ENCODE results near the gene DHPS.
"Not testable (repeated sequence)": the region's sequence is repeated elsewhere in the genome, so short reads cannot be mapped to it uniquely, and the experiment has no call there.

DHPS gene

DNA sequence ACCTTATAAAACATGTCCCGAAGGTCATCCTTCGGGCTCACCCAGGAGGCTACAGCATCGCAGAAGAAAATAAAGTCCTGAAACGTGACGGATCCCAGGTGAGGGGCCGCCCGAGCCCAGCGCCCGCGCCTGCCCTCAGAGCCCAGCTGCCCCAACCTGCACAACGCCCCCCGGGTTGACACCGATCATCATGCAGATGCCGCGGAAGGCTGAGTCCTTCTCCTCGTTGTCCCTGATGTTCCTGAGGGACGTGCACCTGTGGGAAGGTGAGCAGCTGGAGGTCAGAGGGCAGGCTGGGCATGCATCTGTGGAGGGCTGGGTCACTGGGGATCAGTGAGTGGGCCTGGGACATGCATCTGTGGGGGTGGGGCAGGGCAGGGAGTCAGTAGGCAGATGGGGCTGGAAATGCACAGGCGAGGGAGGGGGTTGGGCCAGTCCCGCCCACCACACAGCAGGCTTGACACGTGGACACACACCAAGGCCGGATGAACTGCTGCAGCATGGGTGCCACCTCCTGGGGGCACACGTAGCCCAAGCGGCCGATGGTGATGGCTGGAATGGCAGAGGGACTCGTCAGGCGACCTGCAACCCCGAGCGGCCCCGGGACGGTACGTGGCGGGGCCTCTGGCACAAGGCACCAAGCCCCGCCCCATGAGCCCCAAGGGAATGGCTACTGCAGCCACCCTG lies 20.1 kb upstream of the DHPS start:
- H3K4me3 ChIP-seq (ENCODE audit: low read length), result no peak overlapping the region
- H3K36me3 ChIP-seq (ENCODE audit: control insufficient read depth, insufficient read depth, low read length), result peaks cover 6% of the 10 kb centered on the region
- no peak overlapping the region for H3K9ac ChIP-seq (ENCODE audit: low read length)

DNA sequence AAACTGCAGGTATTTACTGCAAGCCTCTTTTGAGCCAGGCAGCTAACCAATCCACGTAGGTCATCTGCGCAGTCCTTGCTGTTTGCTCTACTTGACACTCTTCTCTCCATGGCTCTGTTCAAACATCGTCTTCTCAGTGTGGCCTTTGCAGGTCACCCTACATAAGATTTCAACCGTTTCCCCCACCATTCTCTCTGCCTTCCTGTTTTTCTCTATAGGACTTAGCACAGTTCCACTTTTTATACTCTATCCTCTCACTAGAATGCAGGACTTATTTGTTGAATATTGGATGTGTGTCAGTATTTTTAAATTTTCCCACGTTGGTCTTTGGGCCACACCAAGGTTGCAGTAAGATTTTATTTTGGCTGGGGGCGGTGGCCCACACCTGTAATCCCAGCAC lies 16.5 kb upstream of the DHPS start:
- H3K9ac ChIP-seq (ENCODE audit: low read length), result no peak overlapping the region
- no peak overlapping the region for H3K4me3 ChIP-seq (ENCODE audit: low read length)
- peaks cover 15% of the 10 kb centered on the region for H3K4me1 ChIP-seq (ENCODE audit: control insufficient read depth, insufficient read depth, low read length)
- H3K9me3 ChIP-seq (ENCODE audit: control insufficient read depth, low read length), result no peaks in the 10 kb centered on the region
- H3K36me3 ChIP-seq (ENCODE audit: control insufficient read depth, insufficient read depth, low read length), result no peaks in the 10 kb centered on the region
- no peaks in the 10 kb centered on the region for H3K27me3 ChIP-seq (ENCODE audit: control insufficient read depth, insufficient read depth, low read length)

More for the DNA sequence above, 20.1 kb upstream of the DHPS start:
- Histone ChIP-seq H3K27me3 (ENCODE audit: control insufficient read depth, insufficient read depth, low read length) (no peaks in the 10 kb centered on the region), H3K9me3 (ENCODE audit: control insufficient read depth, low read length) (no peaks in the 10 kb centered on the region), H3K4me1 (ENCODE audit: control insufficient read depth, insufficient read depth, low read length) (peaks cover 6% of the 10 kb centered on the region)

DNA sequence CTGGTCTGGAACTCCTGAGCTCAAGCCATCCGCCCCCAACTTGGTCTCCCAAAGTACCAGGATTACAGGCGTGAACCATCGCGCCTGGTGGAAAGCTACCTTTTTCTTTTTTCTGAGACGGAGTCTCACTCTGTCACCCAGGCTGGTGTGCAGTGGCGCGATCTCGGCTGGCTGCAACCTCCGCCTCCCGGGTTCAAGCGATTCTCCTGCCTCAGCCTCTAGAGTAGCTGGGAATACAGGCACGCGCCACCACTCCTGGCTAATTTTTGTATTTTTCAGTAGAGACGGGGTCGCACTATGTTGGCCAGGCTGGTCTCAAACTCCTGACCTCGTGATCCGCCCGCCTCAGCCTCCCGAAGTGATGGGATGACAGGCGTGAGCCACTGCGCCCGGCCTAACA lies 15.7 kb upstream of the DHPS start:
- not testable (repeated sequence) for H3K9ac ChIP-seq (ENCODE audit: low read length); H3K36me3 ChIP-seq (ENCODE audit: control insufficient read depth, insufficient read depth, low read length); H3K4me3 ChIP-seq (ENCODE audit: low read length); H3K27me3 ChIP-seq (ENCODE audit: control insufficient read depth, insufficient read depth, low read length); H3K9me3 ChIP-seq (ENCODE audit: control insufficient read depth, low read length)
- peaks cover 15% of the 10 kb centered on the region for H3K4me1 ChIP-seq (ENCODE audit: control insufficient read depth, insufficient read depth, low read length)

DNA sequence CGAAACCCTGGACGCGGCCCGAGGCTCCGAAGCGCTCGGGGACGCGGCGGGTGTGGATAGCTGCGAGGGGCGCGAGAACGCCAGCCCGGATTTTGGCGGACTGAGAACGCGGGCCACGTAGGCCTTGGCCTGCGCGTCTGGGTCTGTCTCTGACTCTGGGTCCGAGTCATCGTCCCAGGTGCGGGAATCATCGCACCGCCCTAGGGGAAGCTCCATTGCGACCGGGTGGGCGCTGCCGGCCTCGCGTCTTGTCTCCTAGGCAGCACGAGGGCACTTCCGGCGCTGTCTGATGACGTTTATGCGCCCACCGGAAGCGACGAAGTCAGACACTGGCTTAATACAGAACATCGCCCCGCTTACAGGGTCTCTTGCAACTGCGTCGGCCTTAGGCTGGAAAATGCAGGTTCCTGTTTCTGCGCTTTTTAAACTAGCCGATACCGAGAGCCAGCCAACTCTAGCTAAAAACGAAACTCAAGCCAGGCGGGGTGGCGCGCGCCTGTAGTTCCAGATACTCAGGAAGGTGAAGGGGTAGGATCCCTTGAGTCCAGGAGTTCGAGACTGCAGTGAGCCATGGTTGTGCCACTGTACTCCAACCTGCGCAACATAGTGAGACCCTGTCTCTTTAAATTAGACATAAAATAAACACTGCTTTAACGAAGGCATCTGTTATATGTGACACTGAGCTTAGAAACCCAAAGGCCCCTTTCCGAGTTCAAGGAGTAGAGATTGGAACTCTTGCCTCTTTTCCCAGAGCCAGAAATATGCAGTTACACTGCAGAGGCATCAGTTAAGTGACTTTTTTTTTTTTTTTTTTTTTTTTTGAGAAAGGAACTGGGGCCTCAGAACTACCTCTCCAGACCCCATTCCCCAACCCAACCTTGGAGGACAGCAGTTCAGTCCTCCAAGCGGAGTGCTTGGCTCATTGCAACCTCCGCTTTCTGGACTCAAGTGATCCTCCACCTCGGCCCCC lies 15.0 kb upstream of the DHPS start, which contains the start of gene FBXW9:
Gene FBXW9 (minus strand): TSS at position 266 of the 970 bp plus-strand sequence. CDS start 50 bp downstream, at position 216.
- peak within 1 kb of the TSS; percentile 63 for H3K4me3 ChIP-seq (ENCODE audit: low read length)
- peak within 1 kb of the TSS; percentile 71 for H3K9ac ChIP-seq (ENCODE audit: low read length)
- H3K36me3 ChIP-seq (ENCODE audit: control insufficient read depth, insufficient read depth, low read length), result no peaks in the 10 kb centered on the region
- H3K27me3 ChIP-seq (ENCODE audit: control insufficient read depth, insufficient read depth, low read length), result no peaks in the 10 kb centered on the region
- H3K9me3 ChIP-seq (ENCODE audit: control insufficient read depth, low read length), result no peaks in the 10 kb centered on the region
- peaks cover 15% of the 10 kb centered on the region for H3K4me1 ChIP-seq (ENCODE audit: control insufficient read depth, insufficient read depth, low read length)

DNA sequence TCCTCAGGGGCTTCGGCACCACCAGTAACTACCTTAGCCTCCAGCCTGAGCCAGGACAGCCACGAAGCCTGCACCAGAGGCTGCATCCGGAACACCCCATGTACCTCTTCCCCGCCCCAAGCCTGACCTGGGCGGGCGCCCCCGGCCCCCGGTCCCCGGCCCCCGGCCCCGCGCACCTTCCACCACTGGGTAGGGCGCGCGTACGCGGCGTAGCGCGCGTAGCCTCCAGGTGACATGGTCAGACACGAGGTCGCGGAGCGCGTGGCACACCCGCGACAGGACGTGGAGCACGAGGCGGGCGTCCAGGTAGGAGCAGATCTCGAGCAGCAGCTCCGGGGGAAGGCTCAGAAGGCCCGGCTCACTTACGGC lies 14.3 kb upstream of the DHPS start:
- Histone ChIP-seq H3K9me3 (ENCODE audit: control insufficient read depth, low read length) (no peaks in the 10 kb centered on the region), H3K36me3 (ENCODE audit: control insufficient read depth, insufficient read depth, low read length) (no peaks in the 10 kb centered on the region), H3K4me3 (ENCODE audit: low read length) (peak overlapping the region; percentile 63), H3K27me3 (ENCODE audit: control insufficient read depth, insufficient read depth, low read length) (no peaks in the 10 kb centered on the region), H3K4me1 (ENCODE audit: control insufficient read depth, insufficient read depth, low read length) (peaks cover 15% of the 10 kb centered on the region), H3K9ac (ENCODE audit: low read length) (peak overlapping the region; percentile 71)

DNA sequence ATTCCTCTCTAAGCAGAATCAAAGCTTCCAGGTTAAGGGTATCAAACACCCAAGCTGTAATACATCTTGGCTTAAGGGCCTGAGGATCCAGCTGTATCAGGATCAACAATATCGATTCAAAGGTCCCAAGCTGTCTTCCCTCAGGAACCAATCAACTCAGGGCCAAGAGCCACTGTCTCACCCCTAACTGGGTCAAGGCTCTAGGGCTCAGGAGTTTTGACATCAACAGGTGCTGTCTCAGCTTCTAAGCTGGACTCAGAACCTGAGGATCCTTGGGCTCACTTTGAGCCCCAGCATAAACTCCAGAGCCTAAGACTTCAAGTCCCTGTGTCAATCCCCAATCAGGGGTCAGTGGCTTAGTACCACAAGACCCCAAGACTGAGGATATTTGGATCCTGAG lies 13.8 kb upstream of the DHPS start:
- H3K36me3 ChIP-seq (ENCODE audit: control insufficient read depth, insufficient read depth, low read length), result no peaks in the 10 kb centered on the region
- H3K9ac ChIP-seq (ENCODE audit: low read length), result peak overlapping the region; percentile 71
- no peaks in the 10 kb centered on the region for H3K27me3 ChIP-seq (ENCODE audit: control insufficient read depth, insufficient read depth, low read length)
- H3K4me3 ChIP-seq (ENCODE audit: low read length), result no peak overlapping the region
- H3K9me3 ChIP-seq (ENCODE audit: control insufficient read depth, low read length), result no peaks in the 10 kb centered on the region
- H3K4me1 ChIP-seq (ENCODE audit: control insufficient read depth, insufficient read depth, low read length), result peaks cover 15% of the 10 kb centered on the region

DNA sequence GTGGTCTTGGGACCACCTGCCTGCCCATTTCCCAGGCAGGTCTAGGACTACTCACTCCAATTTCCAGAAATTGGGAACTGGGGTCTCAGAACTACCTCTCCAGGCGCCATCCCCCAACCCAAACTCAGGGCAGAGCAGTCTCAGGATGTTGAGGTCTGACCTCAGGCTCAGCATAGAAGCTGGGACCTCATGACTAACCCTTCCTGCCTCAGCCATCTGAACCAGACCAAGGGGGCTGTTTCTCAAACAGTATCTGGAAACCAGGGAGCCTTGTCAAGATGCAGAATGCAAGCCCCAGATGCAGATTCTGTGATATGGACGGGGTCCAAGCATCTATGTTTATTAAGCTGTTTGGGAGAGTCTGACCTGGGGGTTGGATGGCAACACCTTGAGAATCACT lies 13.4 kb upstream of the DHPS start:
- no peaks in the 10 kb centered on the region for H3K36me3 ChIP-seq (ENCODE audit: control insufficient read depth, insufficient read depth, low read length)

DNA sequence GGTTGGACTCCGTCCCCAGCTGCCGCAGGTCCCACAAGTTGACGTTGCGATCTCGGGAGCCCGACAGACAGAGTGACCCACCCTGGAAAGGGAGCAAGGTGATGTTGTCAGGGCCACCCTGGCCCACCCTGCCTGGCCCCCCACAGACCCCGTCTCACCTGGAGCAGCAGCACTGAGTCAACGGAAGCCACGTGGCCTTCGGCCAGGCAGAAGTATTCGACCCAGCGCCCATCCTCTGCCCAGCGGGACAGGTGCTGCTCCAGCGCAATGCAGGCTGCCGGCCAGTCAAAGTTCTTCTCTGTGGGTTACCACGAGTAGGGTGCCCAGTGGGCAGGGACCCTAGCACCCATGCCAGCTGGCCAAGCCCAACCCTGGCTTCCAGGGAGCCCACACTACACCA lies 13.0 kb upstream of the DHPS start:
- Histone ChIP-seq H3K9ac (ENCODE audit: low read length) (no peak overlapping the region), H3K27me3 (ENCODE audit: control insufficient read depth, insufficient read depth, low read length) (no peaks in the 10 kb centered on the region), H3K36me3 (ENCODE audit: control insufficient read depth, insufficient read depth, low read length) (no peaks in the 10 kb centered on the region), H3K4me3 (ENCODE audit: low read length) (no peak overlapping the region), H3K9me3 (ENCODE audit: control insufficient read depth, low read length) (no peaks in the 10 kb centered on the region), H3K4me1 (ENCODE audit: control insufficient read depth, insufficient read depth, low read length) (peaks cover 15% of the 10 kb centered on the region)

More for the DNA sequence above, 13.4 kb upstream of the DHPS start:
- Histone ChIP-seq H3K9ac (ENCODE audit: low read length) (peak overlapping the region; percentile 71), H3K4me3 (ENCODE audit: low read length) (no peak overlapping the region), H3K9me3 (ENCODE audit: control insufficient read depth, low read length) (no peaks in the 10 kb centered on the region), H3K4me1 (ENCODE audit: control insufficient read depth, insufficient read depth, low read length) (peaks cover 15% of the 10 kb centered on the region), H3K27me3 (ENCODE audit: control insufficient read depth, insufficient read depth, low read length) (no peaks in the 10 kb centered on the region)

DNA sequence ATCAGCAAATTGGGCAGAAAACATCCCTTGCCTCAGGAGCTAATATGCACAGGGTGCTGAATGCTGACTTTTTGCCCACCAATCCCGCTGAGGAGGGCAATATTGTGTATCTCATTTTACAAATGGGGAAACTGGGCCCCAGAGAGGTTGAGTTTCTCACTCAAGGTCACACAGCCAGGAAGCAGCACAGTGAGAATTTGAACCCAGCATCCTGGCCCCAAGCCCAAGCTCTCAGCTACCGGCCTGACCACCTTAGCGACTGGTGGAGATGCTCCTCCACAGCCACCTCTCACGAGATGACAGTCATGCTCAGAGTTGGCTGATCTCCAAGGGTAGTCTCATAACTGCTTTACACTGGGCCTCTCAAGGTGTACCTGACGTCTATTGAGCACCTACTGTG lies 11.3 kb upstream of the DHPS start:
- Histone ChIP-seq H3K9ac (ENCODE audit: low read length) (no peak overlapping the region), H3K27me3 (ENCODE audit: control insufficient read depth, insufficient read depth, low read length) (no peaks in the 10 kb centered on the region), H3K9me3 (ENCODE audit: control insufficient read depth, low read length) (no peaks in the 10 kb centered on the region), H3K4me1 (ENCODE audit: control insufficient read depth, insufficient read depth, low read length) (peaks cover 15% of the 10 kb centered on the region), H3K36me3 (ENCODE audit: control insufficient read depth, insufficient read depth, low read length) (no peaks in the 10 kb centered on the region), H3K4me3 (ENCODE audit: low read length) (no peak overlapping the region)

DNA sequence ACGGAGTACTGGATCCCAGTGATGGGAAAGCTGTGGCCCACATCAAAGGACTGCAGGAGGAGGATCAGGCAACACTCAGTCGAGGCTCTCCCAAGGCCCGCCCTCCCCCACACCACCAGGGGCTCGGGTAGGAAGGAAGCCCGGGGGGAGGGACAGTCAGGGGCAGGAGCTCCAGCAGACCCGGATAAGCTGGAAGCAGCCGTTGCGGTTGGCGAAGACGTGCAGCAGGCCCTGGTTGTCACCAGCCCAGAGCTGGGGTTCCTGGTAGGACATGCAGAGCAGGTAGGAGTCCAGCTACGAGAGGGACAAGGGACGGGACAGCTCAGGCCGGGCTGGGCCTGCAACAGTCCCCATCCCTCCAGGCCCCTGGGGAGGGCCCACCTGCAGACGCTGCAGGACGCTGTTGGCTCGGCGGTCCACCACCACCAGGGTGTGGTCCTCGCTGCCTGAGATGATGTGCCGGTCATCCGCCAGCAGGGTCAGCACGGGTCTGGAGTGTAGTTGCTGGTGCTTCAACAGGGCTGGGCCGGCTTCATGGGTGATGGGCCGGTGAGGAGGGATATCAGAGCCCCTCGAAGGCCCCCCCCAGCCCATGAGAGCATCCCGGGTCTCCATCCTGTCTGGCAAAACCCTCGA lies 8.0 kb upstream of the DHPS start:
- Histone ChIP-seq H3K27me3 (ENCODE audit: control insufficient read depth, insufficient read depth, low read length) (no peaks in the 10 kb centered on the region), H3K9ac (ENCODE audit: low read length) (no peak overlapping the region), H3K9me3 (ENCODE audit: control insufficient read depth, low read length) (no peaks in the 10 kb centered on the region), H3K4me1 (ENCODE audit: control insufficient read depth, insufficient read depth, low read length) (no peaks in the 10 kb centered on the region), H3K36me3 (ENCODE audit: control insufficient read depth, insufficient read depth, low read length) (no peaks in the 10 kb centered on the region), H3K4me3 (ENCODE audit: low read length) (no peak overlapping the region)

DNA sequence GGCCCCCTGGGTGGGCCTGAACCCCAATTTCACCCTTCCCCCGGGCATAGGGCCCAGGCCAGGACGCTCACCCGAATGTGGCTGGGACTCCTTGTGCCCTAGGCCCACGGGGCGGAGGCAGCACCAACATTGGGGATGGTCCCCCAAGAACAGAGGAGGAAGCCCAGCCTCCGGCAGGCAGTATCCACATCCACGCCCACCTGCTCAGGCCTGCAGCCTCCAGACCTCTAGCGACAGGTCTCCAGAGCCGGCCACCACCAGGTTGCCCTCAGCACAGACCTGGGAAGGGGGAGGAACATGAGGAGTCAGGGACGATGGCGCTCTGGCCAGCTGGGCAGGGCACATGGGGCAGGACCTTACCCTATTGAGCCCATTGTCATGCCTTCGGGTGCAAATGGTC lies 7.3 kb upstream of the DHPS start:
- no peaks in the 10 kb centered on the region for H3K9me3 ChIP-seq (ENCODE audit: control insufficient read depth, low read length)
- H3K4me1 ChIP-seq (ENCODE audit: control insufficient read depth, insufficient read depth, low read length), result no peaks in the 10 kb centered on the region
- H3K27me3 ChIP-seq (ENCODE audit: control insufficient read depth, insufficient read depth, low read length), result no peaks in the 10 kb centered on the region
- H3K9ac ChIP-seq (ENCODE audit: low read length), result no peak overlapping the region
- H3K36me3 ChIP-seq (ENCODE audit: control insufficient read depth, insufficient read depth, low read length), result no peaks in the 10 kb centered on the region
- H3K4me3 ChIP-seq (ENCODE audit: low read length), result no peak overlapping the region
